RWPE1 (cell line): ENCODE data around the gene CCDC196.

Experiments used
- CTCF ChIA-PET: fragments of 350-600 bp; sonication (Branson Sonifier 250); formaldehyde crosslinking; extraction: SDS; loops from one replicate; lab custom pipeline; 2021; lab: Yijun Ruan, JAX
- POLR2A ChIA-PET: fragments of 400-600 bp; formaldehyde crosslinking; extraction: SDS; loops from one replicate; lab custom pipeline; 2020; ENCODE audit warnings: antibody characterized with exemption; ENCODE audit not compliant: low non-redundant PET; lab: Yijun Ruan, JAX
- DNase-seq: peaks from one replicate; pipeline ENCODE4 v3.0.0; 2012; ENCODE audit warnings: low spot score
- H3K27ac ChIP-seq: fragments of 450-650 bp; 2 replicates; pipeline ENCODE4 v1.5.1; 2017
- CTCF ChIP-seq: fragments of 450-650 bp; conservative IDR thresholded peaks from 2 replicates; pipeline ENCODE4 v1.5.1; 2017; ENCODE audit warnings: low read depth, mild to moderate bottlenecking

CCDC196 gene

GRCh38 chr14:66487164-66487563 lies 993 bp downstream of the CCDC196 start:
- DNase-seq, result no peak
- POLR2A ChIA-PET, result no interaction called here
- no peak for TF ChIP-seq CTCF
- H3K27ac ChIP-seq, result no peak overlapping the region
- CTCF ChIA-PET, result no interaction called here

GRCh38 chr14:66490143-66491111 lies 4.3 kb downstream of the CCDC196 start:
- H3K27ac ChIP-seq, result no peak overlapping the region
- POLR2A ChIA-PET, result no interaction called here
- no peak for TF ChIP-seq CTCF
- CTCF ChIA-PET, result no interaction called here
- no peak for DNase-seq

DNA sequence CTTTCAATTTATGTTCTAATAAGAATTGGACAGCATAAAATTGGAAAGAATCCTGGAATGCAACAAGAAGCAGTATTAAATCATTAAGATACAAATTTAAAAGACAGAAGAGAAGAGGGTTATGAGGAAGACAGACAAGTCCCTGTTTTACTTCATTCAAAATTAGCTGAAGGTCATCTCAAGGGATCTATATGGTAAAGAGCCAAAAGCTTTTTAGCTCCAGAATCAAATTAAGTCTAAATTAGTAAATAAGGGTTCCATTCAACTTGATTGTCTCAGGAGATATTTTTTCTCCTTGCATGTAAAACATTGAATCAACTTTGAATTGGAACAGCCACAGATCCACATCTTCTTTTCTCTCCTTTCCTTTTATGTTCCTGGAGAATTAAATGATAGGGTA lies 7.6 kb downstream of the CCDC196 start:
- ChIA-PET POLR2A (no interaction called here), CTCF (no interaction called here)
- TF ChIP-seq CTCF, result no peak
- H3K27ac ChIP-seq, result no peak overlapping the region
- no peak for DNase-seq

- ChIA-PET POLR2A (no interaction called here), CTCF (interaction anchor here (0.6 to 0.8 kb wide), 2 partner anchors 12 to 790 kb away, joined by 3 to 4 read pairs; no protein-coding TSS in a partner anchor)
- peak; percentile 88 for TF ChIP-seq CTCF
- no peak overlapping the region for H3K27ac ChIP-seq
- DNase-seq, result peak; percentile 46
Observed at GRCh38 chr14:66495218-66496098, 9.3 kb downstream of the CCDC196 start.

DNA sequence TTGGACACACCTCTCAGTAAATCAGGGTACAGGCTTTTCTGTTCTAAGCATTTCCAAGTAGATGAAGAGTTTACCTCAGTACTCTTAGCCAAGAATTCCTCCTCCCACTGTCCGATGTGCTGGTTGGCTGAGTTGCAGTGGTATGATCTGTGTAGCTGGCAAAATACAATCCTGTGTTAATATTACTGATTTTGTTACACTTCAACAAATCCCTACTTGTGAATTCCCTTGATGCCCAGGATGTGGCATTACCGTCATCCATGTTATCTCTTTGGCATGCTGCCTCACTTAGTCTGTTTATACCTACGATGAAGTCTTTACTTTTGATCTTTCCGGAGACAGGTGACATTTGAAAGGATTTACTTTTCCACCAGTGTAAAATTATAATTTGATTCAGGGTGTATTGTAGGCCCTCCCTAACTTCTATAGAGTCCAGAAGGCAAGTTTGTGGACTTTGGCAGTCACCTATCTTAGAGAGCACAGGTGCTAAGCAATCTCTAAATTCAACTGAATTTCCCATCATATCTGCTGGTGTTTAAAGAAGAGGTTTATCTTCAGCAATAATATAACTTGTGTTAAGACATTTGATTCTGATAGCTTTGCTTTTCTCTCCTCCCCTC lies 10.1 kb downstream of the CCDC196 start:
- POLR2A ChIA-PET, result no interaction called here
- H3K27ac ChIP-seq, result no peak overlapping the region

More for the DNA sequence above, 10.1 kb downstream of the CCDC196 start:
- no peak for TF ChIP-seq CTCF
- DNase-seq, result no peak
- CTCF ChIA-PET, result no interaction called here
